Activated T-helper 17 cell treated with anti-CD3 and anti-CD28 coated beads, Interleukin-2, amount 50 U/mL, for 72 hours (primary cell): ENCODE measurements around the gene TOP1. TPM values are rescaled to one million over a fixed set of nuclear protein-coding genes. Genes with fewer than 3 reads are reported as not detected.
A peak's percentile ranks its signal among the peaks of the same experiment; 100 is the strongest.

Experiments
- ATAC-seq: fragments of 150-1000 bp; cut with Tn5 transposase; replicated peaks from 2 replicates; pipeline ENCODE4 v1.10.0; 2021; ENCODE audit warnings: mild to moderate bottlenecking, moderate library complexity
- H3K27ac Mint-ChIP-seq: one replicate; pipeline ENCODE4 v1.8.0; 2022; ENCODE audit warnings: mixed read lengths
- H3K27me3 Mint-ChIP-seq: one replicate; pipeline ENCODE4 v1.8.0; 2022; ENCODE audit warnings: mixed read lengths
- H3K36me3 Mint-ChIP-seq: one replicate; pipeline ENCODE4 v1.8.0; 2022; ENCODE audit warnings: low read depth, mild to moderate bottlenecking, mixed read lengths
- H3K4me1 Mint-ChIP-seq: one replicate; pipeline ENCODE4 v1.8.0; 2022; ENCODE audit warnings: mixed read lengths
- H3K4me3 Mint-ChIP-seq: one replicate; pipeline ENCODE4 v1.8.0; 2022; ENCODE audit warnings: mild to moderate bottlenecking, mixed read lengths
- H3K9me3 Mint-ChIP-seq: one replicate; pipeline ENCODE4 v1.8.0; 2022; ENCODE audit warnings: mixed read lengths
- total RNA-seq, 2 donors: library from RNA; stranded (reverse); gene quantifications; one replicate each; pipeline ENCODE4 v1.2.3, GENCODE V29; 2022

The TOP1 gene
- total RNA-seq: 10 to 100 TPM; 62.4 to 82.8 TPM

- Mint-ChIP-seq H3K36me3 (peaks cover 43% of the 10 kb centered on the region), H3K27me3 (no peaks in the 10 kb centered on the region), H3K4me1 (peaks cover 41% of the 10 kb centered on the region)
Observed at GRCh38 chr20:41028359-41029149, at the start of gene TOP1. Gene TOP1, plus strand, starts transcription at chr20:41028822. Its CDS starts 246 bp downstream, at chr20:41029068.

DNA sequence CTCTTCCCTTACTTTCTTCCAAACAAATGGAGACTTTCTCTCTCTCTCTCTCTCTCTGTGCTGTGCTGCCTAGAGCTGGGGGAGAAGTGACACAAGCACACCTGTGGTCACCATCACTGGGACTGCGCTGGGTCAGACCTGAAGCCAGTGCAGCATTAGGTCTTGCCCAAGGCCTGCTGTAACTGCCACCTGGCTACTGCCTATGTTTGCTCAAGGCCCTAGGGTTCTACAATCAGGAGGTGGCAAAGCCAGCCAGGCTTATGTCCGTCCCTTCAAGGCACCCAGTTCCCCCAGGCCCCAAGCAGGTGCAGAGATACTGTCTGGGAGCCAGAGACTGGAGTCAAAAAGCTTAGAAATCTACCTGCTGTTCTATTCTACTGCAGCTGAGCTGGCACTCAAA, 49.4 kb upstream of the TOP1 start:
- H3K4me3 Mint-ChIP-seq: no peak overlapping the region
- no peaks in the 10 kb centered on the region for H3K4me1 Mint-ChIP-seq
- peaks cover 10% of the 10 kb centered on the region for H3K27me3 Mint-ChIP-seq
- H3K9me3 Mint-ChIP-seq: peaks cover 9% of the 10 kb centered on the region
- no peak for ATAC-seq
- no peak overlapping the region for H3K27ac Mint-ChIP-seq
- no peaks in the 10 kb centered on the region for H3K36me3 Mint-ChIP-seq

More at GRCh38 chr20:41028359-41029149, at the start of gene TOP1:
- peak; percentile 98 for ATAC-seq
- peak within 1 kb of the TSS; percentile 84 for H3K4me3 Mint-ChIP-seq
- H3K9me3 Mint-ChIP-seq: no peaks in the 10 kb centered on the region
- peak within 1 kb of the TSS; percentile 99 for H3K27ac Mint-ChIP-seq

- ATAC-seq: no peak
- H3K9me3 Mint-ChIP-seq: peaks cover 9% of the 10 kb centered on the region
- no peaks in the 10 kb centered on the region for H3K4me1 Mint-ChIP-seq
- peaks cover 10% of the 10 kb centered on the region for H3K27me3 Mint-ChIP-seq
- H3K4me3 Mint-ChIP-seq: no peak overlapping the region
- H3K27ac Mint-ChIP-seq: no peak overlapping the region
- no peaks in the 10 kb centered on the region for H3K36me3 Mint-ChIP-seq
Observed at GRCh38 chr20:40980106-40980827, 48.4 kb upstream of the TOP1 start.

- Mint-ChIP-seq H3K4me3 (no peak overlapping the region), H3K9me3 (peaks cover 9% of the 10 kb centered on the region), H3K27me3 (peaks cover 10% of the 10 kb centered on the region), H3K36me3 (no peaks in the 10 kb centered on the region), H3K4me1 (no peaks in the 10 kb centered on the region), H3K27ac (no peak overlapping the region)
- ATAC-seq: no peak
Observed at GRCh38 chr20:40980828-40981310, 47.8 kb upstream of the TOP1 start.

DNA sequence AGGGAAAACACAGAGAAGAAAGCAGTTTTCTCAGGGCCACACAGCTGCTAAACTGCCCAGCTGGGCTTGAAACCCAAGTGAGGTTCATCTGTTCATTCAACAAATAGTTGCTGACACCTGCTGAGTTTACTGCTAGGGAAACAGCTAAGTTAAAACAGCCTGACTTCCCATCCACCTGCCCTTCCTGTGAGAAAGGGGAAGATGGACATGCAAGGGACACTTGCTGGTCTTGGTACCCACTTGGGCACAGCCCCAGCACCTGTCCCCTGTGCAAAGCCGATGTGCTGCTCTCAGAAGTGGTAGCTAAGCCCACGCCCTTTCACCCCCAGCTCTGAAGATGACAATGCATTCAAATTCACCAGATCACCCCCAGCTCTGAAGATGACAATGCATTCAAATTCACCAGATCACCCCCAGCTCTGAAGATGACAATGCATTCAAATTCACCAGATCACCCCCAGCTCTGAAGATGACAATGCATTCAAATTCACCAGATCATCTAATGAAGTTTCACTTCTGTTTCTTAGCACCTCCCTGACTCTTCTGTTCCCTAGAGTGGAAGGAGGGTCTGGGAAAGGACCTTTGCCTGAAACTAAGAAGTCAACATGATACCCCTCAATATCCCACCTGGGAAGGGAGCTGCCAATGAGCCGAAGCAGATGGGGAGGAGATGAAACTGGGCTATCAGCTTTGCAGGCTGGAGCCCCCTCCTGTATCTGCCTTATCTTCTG, 46.0 kb upstream of the TOP1 start:
- peak; percentile 14 for ATAC-seq
- Mint-ChIP-seq H3K4me3 (no peak overlapping the region), H3K36me3 (no peaks in the 10 kb centered on the region), H3K27me3 (peaks cover 7% of the 10 kb centered on the region), H3K27ac (no peak overlapping the region), H3K4me1 (peaks cover 4% of the 10 kb centered on the region), H3K9me3 (peaks cover 3% of the 10 kb centered on the region)

DNA sequence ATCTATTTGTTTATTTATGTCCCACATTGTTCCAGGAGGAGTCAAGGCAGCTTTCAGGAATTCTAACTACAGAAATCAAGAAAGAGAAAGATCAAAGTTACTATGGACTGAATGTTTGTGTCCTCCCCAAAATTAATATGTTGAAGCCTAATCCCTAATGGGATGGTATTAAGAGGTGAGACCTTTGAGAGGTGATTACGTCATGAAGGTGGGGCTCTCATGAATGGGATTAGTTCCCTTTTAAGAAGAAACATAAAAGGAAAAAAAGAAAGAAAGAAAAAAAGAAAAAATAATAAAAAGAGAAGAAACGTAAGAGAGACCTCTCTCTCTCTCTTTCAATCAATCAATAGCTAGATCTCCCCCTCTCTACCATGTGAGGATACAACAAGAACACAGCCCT, 44.7 kb upstream of the TOP1 start:
- no peak overlapping the region for H3K4me3 Mint-ChIP-seq
- peaks cover 4% of the 10 kb centered on the region for H3K27me3 Mint-ChIP-seq
- H3K27ac Mint-ChIP-seq: no peak overlapping the region
- H3K9me3 Mint-ChIP-seq: no peaks in the 10 kb centered on the region
- no peaks in the 10 kb centered on the region for H3K36me3 Mint-ChIP-seq
- ATAC-seq: no peak
- H3K4me1 Mint-ChIP-seq: peaks cover 4% of the 10 kb centered on the region

- ATAC-seq: no peak
- Mint-ChIP-seq H3K27ac (no peak overlapping the region), H3K4me1 (peaks cover 4% of the 10 kb centered on the region), H3K9me3 (no peaks in the 10 kb centered on the region), H3K27me3 (peaks cover 4% of the 10 kb centered on the region), H3K36me3 (no peaks in the 10 kb centered on the region), H3K4me3 (no peak overlapping the region)
Observed at GRCh38 chr20:40984496-40984895, 44.1 kb upstream of the TOP1 start.

DNA sequence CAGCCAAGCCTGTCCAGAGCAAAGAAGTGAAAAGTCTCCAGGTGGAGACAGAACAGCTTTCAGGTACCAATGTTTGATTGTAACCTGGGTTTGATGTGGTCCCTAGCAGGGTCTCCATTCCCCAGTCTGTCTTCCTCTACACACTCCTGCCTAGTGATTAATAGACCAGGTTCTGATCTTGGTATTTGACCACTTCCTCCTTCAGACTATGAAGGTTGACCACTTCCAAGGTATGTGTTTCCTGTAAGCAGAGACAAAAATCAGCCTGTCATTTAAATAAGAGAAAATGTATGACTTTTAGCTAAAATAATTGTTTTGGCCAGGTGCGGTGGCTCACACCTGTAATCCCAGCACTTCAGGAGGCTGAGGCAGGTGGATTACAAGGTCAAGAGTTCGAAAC, 41.8 kb upstream of the TOP1 start:
- H3K4me3 Mint-ChIP-seq: no peak overlapping the region
- peak; percentile 43 for ATAC-seq
- H3K27me3 Mint-ChIP-seq: no peaks in the 10 kb centered on the region
- H3K27ac Mint-ChIP-seq: no peak overlapping the region
- peaks cover 20% of the 10 kb centered on the region for H3K4me1 Mint-ChIP-seq
- H3K36me3 Mint-ChIP-seq: no peaks in the 10 kb centered on the region
- no peaks in the 10 kb centered on the region for H3K9me3 Mint-ChIP-seq

GRCh38 chr20:40990542-40991120, 38.0 kb upstream of the TOP1 start:
- Mint-ChIP-seq H3K4me3 (peak overlapping the region; percentile 51), H3K27me3 (no peaks in the 10 kb centered on the region), H3K27ac (peak overlapping the region; percentile 90), H3K9me3 (no peaks in the 10 kb centered on the region), H3K4me1 (peaks cover 20% of the 10 kb centered on the region), H3K36me3 (no peaks in the 10 kb centered on the region)
- peak; percentile 96 for ATAC-seq

- no peaks in the 10 kb centered on the region for H3K36me3 Mint-ChIP-seq
- no peaks in the 10 kb centered on the region for H3K27me3 Mint-ChIP-seq
- H3K4me3 Mint-ChIP-seq: peak overlapping the region; percentile 51
- H3K27ac Mint-ChIP-seq: peak overlapping the region; percentile 90
- peaks cover 20% of the 10 kb centered on the region for H3K4me1 Mint-ChIP-seq
- peak; percentile 58 for ATAC-seq
- no peaks in the 10 kb centered on the region for H3K9me3 Mint-ChIP-seq
Observed at GRCh38 chr20:40991181-40991889, 37.3 kb upstream of the TOP1 start.

- Mint-ChIP-seq H3K4me1 (peaks cover 15% of the 10 kb centered on the region), H3K36me3 (no peaks in the 10 kb centered on the region), H3K9me3 (no peaks in the 10 kb centered on the region), H3K27me3 (no peaks in the 10 kb centered on the region), H3K27ac (no peak overlapping the region), H3K4me3 (no peak overlapping the region)
- ATAC-seq: no peak
Observed at GRCh38 chr20:40992349-40993113, 36.1 kb upstream of the TOP1 start.

GRCh38 chr20:40993794-40994540, 34.7 kb upstream of the TOP1 start:
- Mint-ChIP-seq H3K9me3 (no peaks in the 10 kb centered on the region), H3K27ac (no peak overlapping the region), H3K27me3 (no peaks in the 10 kb centered on the region), H3K36me3 (no peaks in the 10 kb centered on the region), H3K4me1 (peaks cover 15% of the 10 kb centered on the region), H3K4me3 (no peak overlapping the region)
- no peak for ATAC-seq

DNA sequence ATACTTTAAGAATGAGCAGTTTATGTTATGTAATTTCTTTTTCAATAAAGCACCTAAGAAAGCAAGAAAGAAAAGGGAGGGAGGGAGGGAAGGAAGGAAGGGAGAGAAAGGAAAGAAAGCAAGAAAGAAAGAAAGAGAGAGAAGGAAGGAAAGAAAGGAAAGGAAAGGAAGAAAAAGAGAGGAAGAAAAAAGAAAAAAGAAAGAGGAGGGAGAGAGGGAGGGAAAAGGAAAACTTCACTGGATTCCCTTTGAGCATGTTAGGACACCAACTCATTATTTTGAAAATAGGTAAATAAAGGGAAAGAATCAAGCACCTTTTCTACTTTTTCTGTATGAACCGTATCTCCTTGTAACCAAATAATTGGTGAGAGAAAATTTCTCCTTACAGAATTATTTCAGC, 32.3 kb upstream of the TOP1 start:
- no peaks in the 10 kb centered on the region for H3K9me3 Mint-ChIP-seq
- H3K4me1 Mint-ChIP-seq: peaks cover 4% of the 10 kb centered on the region
- no peaks in the 10 kb centered on the region for H3K36me3 Mint-ChIP-seq
- no peak overlapping the region for H3K4me3 Mint-ChIP-seq
- H3K27me3 Mint-ChIP-seq: no peaks in the 10 kb centered on the region
- H3K27ac Mint-ChIP-seq: no peak overlapping the region
- ATAC-seq: no peak
